Skin of body (tissue), 2 donors: ENCODE measurements around the gene LRCH1. TPM values are rescaled to one million over a fixed set of nuclear protein-coding genes. Genes with fewer than 3 reads are reported as not detected.

ENCODE experiments used
- DNase-seq: peaks from one replicate; lab custom pipeline; 2025; lab: John Stamatoyannopoulos, UW
- total RNA-seq: library from RNA; depleted of rRNA; stranded (reverse); fragments of >200 nt; gene quantifications from one replicate; pipeline ENCODE4 v1.2.3, GENCODE V29; 2014

The LRCH1 gene
- total RNA-seq, 1 donor from 2014 or later = 19.5 TPM

- no peak for DNase-seq
Observed at GRCh38 chr13:46587807-46588418, 34.9 kb downstream of the LRCH1 start.

GRCh38 chr13:46592385-46592784, 39.4 kb downstream of the LRCH1 start:
- DNase-seq = no peak

GRCh38 chr13:46593398-46593797, 40.4 kb downstream of the LRCH1 start:
- DNase-seq = no peak

GRCh38 chr13:46594374-46595078, 41.6 kb downstream of the LRCH1 start:
- no peak for DNase-seq

GRCh38 chr13:46595136-46595884, 42.3 kb downstream of the LRCH1 start:
- DNase-seq = no peak

- no peak for DNase-seq
Observed at GRCh38 chr13:46595885-46596275, 42.9 kb downstream of the LRCH1 start.

- peak; percentile 50 for DNase-seq
Observed at GRCh38 chr13:46596466-46596865, 43.5 kb downstream of the LRCH1 start.

GRCh38 chr13:46598140-46598819, 45.3 kb downstream of the LRCH1 start:
- no peak for DNase-seq

GRCh38 chr13:46598820-46599180, 45.8 kb downstream of the LRCH1 start:
- no peak for DNase-seq

- DNase-seq = no peak
Observed at GRCh38 chr13:46600943-46601311, 48.0 kb downstream of the LRCH1 start.

GRCh38 chr13:46602531-46602930, 49.6 kb downstream of the LRCH1 start:
- no peak for DNase-seq

GRCh38 chr13:46603165-46603603, 50.2 kb downstream of the LRCH1 start:
- no peak for DNase-seq

- DNase-seq = no peak
Observed at GRCh38 chr13:46604226-46604990, 51.4 kb downstream of the LRCH1 start.

- DNase-seq = no peak
Observed at GRCh38 chr13:46605076-46605824, 52.3 kb downstream of the LRCH1 start.

GRCh38 chr13:46605825-46606554, 53.0 kb downstream of the LRCH1 start:
- DNase-seq = no peak

- no peak for DNase-seq
Observed at GRCh38 chr13:46606970-46607369, 54.0 kb downstream of the LRCH1 start.

- no peak for DNase-seq
Observed at GRCh38 chr13:46607768-46608564, 55.0 kb downstream of the LRCH1 start.

- DNase-seq = no peak
Observed at GRCh38 chr13:46609052-46609451, 56.1 kb downstream of the LRCH1 start.

GRCh38 chr13:46609726-46610125, 56.8 kb downstream of the LRCH1 start:
- no peak for DNase-seq
